Astrocyte of the spinal cord (primary cell): ENCODE measurements around the gene APBA2.

ENCODE experiments used
- DNase-seq: peaks from one replicate; pipeline ENCODE4 v3.0.0; 2011; ENCODE audit warnings: low read depth, low spot score
- H3K4me3 ChIP-seq: 2 replicates; pipeline ENCODE4 v1.5.1; 2011; ENCODE audit warnings: low read depth, mild to moderate bottlenecking, low read length, moderate library complexity
- CTCF ChIP-seq: IDR thresholded peaks from 2 replicates; pipeline ENCODE4 v1.5.1; 2012; ENCODE audit warnings: low read depth, mild to moderate bottlenecking, low read length, inconsistent platforms
- in situ Hi-C: cut with HindIII; loops from 2 replicates; pipeline ENCODE4 v1.10.0; 2017; ENCODE audit warnings: low sequenced_read_pairs

APBA2 gene

GRCh38 chr15:28892789-28893610, 7.2 kb downstream of the APBA2 start:
- in situ Hi-C loops: no loop called here
- no peak overlapping the region for H3K4me3 ChIP-seq
- TF ChIP-seq CTCF: no peak
- DNase-seq: no peak

GRCh38 chr15:28894631-28895030, 8.9 kb downstream of the APBA2 start:
- in situ Hi-C loops: no loop called here
- no peak for TF ChIP-seq CTCF
- no peak overlapping the region for H3K4me3 ChIP-seq
- DNase-seq: no peak

DNA sequence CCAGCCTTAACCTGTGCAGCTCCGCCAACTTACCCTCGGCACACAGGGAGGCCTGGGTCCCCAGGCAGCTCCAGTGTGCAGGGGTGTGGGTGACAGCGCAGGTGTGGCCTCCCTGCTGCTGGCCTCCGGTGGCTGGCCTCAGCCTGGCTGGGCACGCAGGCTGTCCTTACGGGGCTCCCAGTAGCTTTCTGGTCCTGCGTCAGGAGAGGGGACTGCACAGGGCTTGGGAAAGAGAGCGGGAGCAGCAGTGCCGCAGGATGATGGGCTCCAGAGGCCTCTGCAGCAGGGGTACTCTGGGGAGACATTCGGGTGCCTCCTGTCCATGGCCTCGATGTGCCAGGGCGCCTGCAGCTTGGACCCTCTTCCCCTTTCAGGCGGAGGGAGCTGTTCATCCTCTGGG, 9.4 kb downstream of the APBA2 start:
- H3K4me3 ChIP-seq: no peak overlapping the region
- in situ Hi-C loops: no loop called here
- no peak for DNase-seq
- no peak for TF ChIP-seq CTCF

GRCh38 chr15:28895566-28895965, 9.8 kb downstream of the APBA2 start:
- in situ Hi-C loops: no loop called here
- no peak for TF ChIP-seq CTCF

DNA sequence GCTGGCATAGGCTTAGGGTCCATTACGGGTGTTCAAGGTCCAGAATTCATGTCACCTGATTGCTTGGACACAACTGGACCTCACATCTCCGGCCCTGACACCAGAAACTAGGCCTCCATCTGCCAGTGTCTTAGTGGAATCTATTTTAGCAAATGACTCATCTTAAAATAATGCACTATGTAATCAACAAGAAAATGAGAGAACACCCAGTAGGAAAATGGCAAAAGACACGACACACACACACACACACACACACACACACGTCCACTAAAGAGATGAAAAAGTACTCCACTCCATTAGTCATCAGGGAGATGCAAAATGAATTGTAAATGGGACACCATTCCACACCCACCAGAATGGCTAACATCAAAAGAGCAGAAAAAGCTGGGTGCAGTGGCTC, 11.2 kb downstream of the APBA2 start:
- H3K4me3 ChIP-seq: no peak overlapping the region
- in situ Hi-C loops: no loop called here
- peak; percentile 87 for DNase-seq
- TF ChIP-seq CTCF: no peak

More at GRCh38 chr15:28895566-28895965, 9.8 kb downstream of the APBA2 start:
- no peak overlapping the region for H3K4me3 ChIP-seq
- no peak for DNase-seq

- DNase-seq: no peak
- TF ChIP-seq CTCF: no peak
- H3K4me3 ChIP-seq: no peak overlapping the region
- in situ Hi-C loops: no loop called here
These were observed 12.2 kb downstream of the APBA2 start for GRCh38 chr15:28897861-28898585.
